ENCODE results near the gene BMP7.

Gene BMP7

DNA sequence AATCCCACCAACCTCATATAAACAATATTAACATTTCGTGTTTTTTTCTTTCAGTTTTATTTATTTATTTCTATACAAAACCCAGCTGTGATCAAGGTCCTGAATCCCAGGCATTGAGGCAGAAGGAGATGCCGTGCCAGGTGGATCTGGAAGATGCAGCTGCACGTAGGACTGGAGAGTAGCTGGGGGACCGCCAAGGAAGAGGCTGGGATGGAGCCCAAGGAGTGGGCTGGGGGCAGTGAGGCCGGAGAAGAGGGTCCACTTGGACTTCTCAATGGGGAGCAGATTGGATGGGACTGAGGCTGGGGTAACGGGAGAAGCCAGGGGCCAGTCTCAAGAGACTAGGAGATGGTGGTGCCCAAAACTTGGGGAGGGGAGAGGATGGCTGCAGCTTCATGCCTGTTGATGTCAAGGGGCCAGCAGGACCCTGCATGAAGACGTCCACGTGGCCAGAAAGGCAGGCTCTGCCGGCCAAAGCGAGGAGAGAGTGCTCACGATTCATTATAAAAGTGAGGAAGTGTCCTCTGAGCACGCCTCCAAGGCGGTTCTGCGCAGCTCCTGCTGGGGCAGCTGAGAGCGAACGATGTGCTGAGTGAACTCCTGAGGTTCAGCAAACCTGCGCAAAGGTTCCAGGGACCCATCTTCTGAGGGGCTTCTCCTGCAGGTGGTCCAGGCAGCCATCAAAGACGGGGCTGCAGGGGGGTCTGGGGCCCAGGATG is 110.3 kb downstream of the BMP7 start:
- TF ChIP-seq, protein P1, sequence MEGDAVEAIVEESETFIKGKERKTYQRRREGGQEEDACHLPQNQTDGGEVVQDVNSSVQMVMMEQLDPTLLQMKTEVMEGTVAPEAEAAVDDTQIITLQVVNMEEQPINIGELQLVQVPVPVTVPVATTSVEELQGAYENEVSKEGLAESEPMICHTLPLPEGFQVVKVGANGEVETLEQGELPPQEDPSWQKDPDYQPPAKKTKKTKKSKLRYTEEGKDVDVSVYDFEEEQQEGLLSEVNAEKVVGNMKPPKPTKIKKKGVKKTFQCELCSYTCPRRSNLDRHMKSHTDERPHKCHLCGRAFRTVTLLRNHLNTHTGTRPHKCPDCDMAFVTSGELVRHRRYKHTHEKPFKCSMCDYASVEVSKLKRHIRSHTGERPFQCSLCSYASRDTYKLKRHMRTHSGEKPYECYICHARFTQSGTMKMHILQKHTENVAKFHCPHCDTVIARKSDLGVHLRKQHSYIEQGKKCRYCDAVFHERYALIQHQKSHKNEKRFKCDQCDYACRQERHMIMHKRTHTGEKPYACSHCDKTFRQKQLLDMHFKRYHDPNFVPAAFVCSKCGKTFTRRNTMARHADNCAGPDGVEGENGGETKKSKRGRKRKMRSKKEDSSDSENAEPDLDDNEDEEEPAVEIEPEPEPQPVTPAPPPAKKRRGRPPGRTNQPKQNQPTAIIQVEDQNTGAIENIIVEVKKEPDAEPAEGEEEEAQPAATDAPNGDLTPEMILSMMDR (IDR thresholded peaks at IDR 0.05; ENCODE audit: insufficient read depth, low read depth, low read length, missing control alignments), result no peak
- no peak for DNase-seq (ENCODE audit: low read depth)
- H3K4me3 ChIP-seq (ENCODE audit: low read length), result no peak overlapping the region

DNA sequence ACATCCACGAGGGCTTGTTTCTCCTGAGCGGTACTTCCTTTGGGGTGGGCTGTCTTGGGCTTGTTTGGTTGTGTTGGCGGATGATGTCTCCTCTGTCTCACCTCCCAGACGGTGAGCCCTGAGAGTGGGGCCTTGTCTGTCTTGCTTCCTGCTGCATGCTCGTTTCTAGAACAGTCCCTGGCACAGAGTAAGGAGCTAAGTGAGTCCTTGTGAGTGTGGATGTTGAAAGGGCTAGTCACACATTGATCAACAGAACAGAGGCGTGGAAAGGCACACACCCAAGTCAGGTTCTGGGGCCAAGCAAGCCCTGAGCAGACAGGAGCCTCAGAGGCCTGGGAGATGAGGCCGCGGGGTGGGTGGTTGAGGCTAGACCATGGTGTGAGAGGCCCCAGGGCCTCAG is 111.0 kb downstream of the BMP7 start:
- DNase-seq (ENCODE audit: low read depth), result no peak
- TF ChIP-seq, protein P1 (IDR thresholded peaks at IDR 0.05; ENCODE audit: insufficient read depth, low read depth, low read length, missing control alignments), result no peak
- no peak overlapping the region for H3K4me3 ChIP-seq (ENCODE audit: low read length)

DNA sequence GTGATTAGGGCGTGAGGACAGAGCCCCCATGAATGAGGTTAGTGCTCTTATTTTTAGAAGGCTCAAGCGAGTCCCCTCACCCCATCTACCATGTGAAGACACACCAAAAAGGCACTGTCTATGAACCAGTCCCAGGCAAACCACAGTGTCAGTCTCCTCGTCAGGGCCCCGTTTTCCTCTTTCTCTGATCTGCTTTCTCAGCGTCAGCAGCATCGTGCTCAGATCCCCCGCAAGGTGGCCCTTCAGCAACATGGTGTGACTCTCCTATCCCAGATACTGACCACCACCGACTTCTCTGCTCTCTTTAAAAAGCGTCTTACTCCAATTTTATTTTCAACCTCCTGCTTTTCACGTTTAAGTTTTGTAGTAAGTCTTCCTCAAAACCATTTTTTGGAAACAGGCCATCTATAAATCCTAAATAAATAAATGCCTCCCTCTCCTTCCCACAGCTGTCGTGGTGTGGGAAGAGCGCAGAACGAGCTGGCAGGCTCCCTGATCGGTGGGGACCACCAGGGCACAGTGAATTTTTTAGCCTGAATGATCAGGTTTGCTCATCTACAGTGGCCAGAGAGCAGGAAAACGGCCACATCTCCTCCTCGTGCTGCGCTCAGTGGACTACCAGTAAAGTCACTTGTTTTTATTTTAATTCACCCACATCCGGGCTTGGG is 113.1 kb downstream of the BMP7 start:
- TF ChIP-seq, protein P1 (IDR thresholded peaks at IDR 0.05; ENCODE audit: insufficient read depth, low read depth, low read length, missing control alignments), result no peak
- H3K4me3 ChIP-seq (ENCODE audit: low read length), result no peak overlapping the region
- no peak for DNase-seq (ENCODE audit: low read depth)

DNA sequence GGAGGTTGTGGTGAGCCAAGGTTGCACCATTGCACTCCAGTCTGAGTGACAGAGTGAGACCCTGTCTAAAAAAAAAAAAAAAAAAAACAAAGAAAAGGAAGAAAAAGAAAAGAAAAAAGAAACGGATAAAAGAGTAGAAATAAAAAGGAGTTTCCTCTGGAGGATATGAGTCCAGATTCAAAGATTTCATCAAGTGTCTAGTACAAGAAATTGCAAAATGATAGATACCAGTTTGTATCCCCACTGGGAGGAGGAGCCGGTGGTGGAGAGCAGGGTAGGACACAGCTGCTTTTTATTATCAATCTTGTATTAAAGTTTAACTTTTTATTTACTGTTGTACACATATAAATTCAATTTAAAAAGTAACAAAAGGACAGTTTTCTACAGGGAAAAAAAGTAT is 113.9 kb downstream of the BMP7 start:
- no peak for DNase-seq (ENCODE audit: low read depth)
- TF ChIP-seq, protein P1 (IDR thresholded peaks at IDR 0.05; ENCODE audit: insufficient read depth, low read depth, low read length, missing control alignments), result no peak
- H3K4me3 ChIP-seq (ENCODE audit: low read length), result no peak overlapping the region

DNA sequence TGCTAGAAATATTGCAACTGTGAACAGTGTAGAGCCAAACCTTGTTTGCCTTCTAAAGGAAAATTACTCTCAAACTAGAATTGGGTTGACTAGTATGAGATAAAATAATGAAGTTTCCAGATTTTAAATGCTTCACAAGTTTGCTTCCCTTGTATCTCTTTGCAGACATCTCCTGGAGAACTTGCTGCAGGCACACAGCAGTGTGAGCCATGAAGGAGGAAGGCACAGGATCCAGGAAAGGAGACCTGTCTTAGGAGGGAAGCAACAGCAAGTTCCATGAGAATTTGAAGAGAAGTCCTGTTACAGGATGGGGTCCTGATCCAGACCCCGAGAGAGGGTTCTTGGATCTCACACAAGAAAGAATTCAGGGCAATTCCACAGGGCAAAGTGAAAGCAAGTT is 115.9 kb downstream of the BMP7 start:
- no peak for DNase-seq (ENCODE audit: low read depth)
- H3K4me3 ChIP-seq (ENCODE audit: low read length), result no peak overlapping the region
- TF ChIP-seq, protein P1 (IDR thresholded peaks at IDR 0.05; ENCODE audit: insufficient read depth, low read depth, low read length, missing control alignments), result no peak

DNA sequence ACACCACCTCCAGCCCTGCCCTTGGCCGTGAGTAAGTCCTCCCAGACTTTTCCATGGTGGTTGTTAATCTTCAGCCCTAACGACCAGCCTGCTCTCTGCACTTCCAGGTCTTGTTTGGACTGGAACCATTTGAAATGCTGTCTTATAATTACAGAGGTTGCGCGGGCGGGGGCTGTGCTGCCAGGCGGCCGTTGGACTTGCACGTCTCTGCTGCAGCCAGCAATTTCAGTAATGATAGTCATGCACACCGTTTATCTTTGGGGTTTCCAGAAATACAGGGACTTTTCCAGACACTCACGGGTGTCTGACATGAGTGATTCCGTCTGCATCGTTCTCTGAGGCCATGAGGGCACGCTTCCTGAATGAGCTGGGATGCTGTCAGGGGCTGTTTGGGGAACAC is 118.2 kb downstream of the BMP7 start:
- H3K4me3 ChIP-seq (ENCODE audit: low read length), result no peak overlapping the region
- TF ChIP-seq, protein P1 (IDR thresholded peaks at IDR 0.05; ENCODE audit: insufficient read depth, low read depth, low read length, missing control alignments), result no peak
- no peak for DNase-seq (ENCODE audit: low read depth)
